ENCODE measurements around the gene CELSR1.

Gene CELSR1

GRCh38 chr22:46355996-46356471 is 181.4 kb downstream of the CELSR1 start:
- H3K4me3 Mint-ChIP-seq, result no peak overlapping the region

GRCh38 chr22:46355369-46355995 is 181.9 kb downstream of the CELSR1 start:
- no peaks in the 10 kb centered on the region for H3K4me1 Mint-ChIP-seq (ENCODE audit: low read depth)
- H3K9me3 Mint-ChIP-seq (ENCODE audit: low read depth), result no peaks in the 10 kb centered on the region
- no peak overlapping the region for H3K27ac Mint-ChIP-seq
- no peak overlapping the region for H3K4me3 Mint-ChIP-seq
- H3K36me3 Mint-ChIP-seq, result no peaks in the 10 kb centered on the region
- H3K27me3 Mint-ChIP-seq, result no peaks in the 10 kb centered on the region

More at GRCh38 chr22:46355996-46356471, 181.4 kb downstream of the CELSR1 start:
- Mint-ChIP-seq H3K9me3 (ENCODE audit: low read depth) (no peaks in the 10 kb centered on the region), H3K27me3 (no peaks in the 10 kb centered on the region), H3K4me1 (ENCODE audit: low read depth) (no peaks in the 10 kb centered on the region), H3K36me3 (no peaks in the 10 kb centered on the region), H3K27ac (no peak overlapping the region)

DNA sequence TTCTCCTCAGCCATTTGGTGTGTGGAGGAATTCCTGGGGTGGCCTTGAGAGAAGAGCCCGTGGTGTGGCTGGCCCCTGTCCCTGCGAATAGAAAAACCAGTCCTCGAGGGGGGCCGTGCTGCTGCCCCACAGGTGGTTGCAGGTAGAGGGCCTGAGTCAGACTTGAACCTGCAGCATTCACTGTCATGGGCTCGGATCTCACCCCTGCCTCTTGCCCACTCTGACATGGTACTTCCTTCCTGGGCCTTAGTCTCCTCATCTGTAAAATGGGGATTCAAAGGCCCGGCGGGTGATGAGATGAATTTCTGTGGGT is 182.5 kb downstream of the CELSR1 start:
- no peak overlapping the region for H3K4me3 Mint-ChIP-seq
- no peaks in the 10 kb centered on the region for H3K27me3 Mint-ChIP-seq
- H3K36me3 Mint-ChIP-seq, result no peaks in the 10 kb centered on the region

GRCh38 chr22:46354176-46354992 is 183.0 kb downstream of the CELSR1 start:
- H3K9me3 Mint-ChIP-seq (ENCODE audit: low read depth), result no peaks in the 10 kb centered on the region
- H3K27me3 Mint-ChIP-seq, result no peaks in the 10 kb centered on the region
- no peak overlapping the region for H3K27ac Mint-ChIP-seq
- no peak overlapping the region for H3K4me3 Mint-ChIP-seq
- H3K36me3 Mint-ChIP-seq, result peaks cover 2% of the 10 kb centered on the region
- no peaks in the 10 kb centered on the region for H3K4me1 Mint-ChIP-seq (ENCODE audit: low read depth)

More for the DNA sequence above, 182.5 kb downstream of the CELSR1 start:
- no peaks in the 10 kb centered on the region for H3K9me3 Mint-ChIP-seq (ENCODE audit: low read depth)
- H3K4me1 Mint-ChIP-seq (ENCODE audit: low read depth), result no peaks in the 10 kb centered on the region
- H3K27ac Mint-ChIP-seq, result no peak overlapping the region

DNA sequence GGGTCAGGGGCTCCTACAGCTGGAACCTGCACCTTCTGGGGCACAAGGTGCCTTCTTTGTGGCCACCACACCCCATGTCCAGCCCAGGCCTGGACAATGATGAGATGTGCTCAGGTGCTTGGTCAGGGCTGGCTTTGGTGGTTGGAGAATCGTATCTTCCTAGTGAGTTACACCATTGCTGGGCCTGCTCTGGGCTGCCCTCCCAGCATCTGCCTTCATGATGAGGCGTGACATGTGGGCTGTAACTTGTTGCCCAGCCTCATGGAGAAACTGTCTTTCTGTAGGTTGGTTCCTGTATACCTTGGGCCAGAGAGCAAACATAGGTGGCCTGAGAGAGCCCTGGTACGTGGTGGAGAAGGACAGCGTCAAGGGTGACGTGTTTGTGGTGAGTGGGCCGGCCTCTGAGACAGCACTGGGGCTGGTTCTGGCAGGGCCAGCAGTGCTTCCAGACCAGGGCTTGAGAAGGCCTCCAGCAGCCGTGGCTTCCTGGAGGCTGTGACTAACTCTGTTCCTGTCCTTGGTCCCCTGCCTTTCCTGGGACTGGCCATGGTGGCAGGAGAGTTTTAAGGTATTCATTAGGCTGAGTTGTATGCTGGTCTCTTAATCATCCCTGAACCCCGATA is 183.8 kb downstream of the CELSR1 start:
- H3K4me1 Mint-ChIP-seq (ENCODE audit: low read depth), result no peaks in the 10 kb centered on the region
- no peak overlapping the region for H3K27ac Mint-ChIP-seq
- H3K27me3 Mint-ChIP-seq, result no peaks in the 10 kb centered on the region
- H3K36me3 Mint-ChIP-seq, result peaks cover 2% of the 10 kb centered on the region
- no peaks in the 10 kb centered on the region for H3K9me3 Mint-ChIP-seq (ENCODE audit: low read depth)
- no peak overlapping the region for H3K4me3 Mint-ChIP-seq

DNA sequence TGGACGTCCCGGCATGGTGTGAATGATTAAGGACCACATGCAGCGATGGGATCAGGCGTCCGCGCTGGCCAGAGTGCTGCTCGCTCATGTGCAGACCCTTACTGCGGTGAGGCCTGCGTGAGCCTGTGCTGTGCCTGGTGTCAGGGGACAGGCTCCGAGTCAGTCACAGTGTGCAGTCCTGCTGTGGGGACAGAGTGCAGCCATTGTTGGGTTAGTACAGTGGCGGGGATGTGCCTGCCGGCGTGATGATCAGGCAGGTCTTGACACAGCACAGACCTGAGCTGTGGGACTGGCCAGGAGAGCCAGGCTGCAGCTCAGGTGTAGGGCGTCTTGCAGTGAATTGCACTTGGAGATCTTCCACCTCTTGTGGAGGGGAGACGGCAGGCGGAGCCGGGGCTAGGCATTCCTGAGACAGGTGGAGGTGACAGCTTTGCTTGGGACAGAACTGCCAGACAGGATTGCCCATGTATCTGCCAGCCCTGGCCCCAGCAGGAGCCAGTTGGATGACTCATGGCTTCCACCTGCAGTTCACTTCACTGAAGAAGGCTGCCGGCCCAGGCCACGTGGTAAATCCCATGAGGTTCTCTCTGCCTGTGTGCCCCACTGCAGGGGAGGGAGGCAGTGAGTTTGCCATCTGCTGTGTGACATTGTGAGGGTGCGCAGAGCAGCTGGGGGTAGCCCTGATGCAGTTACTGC is 184.6 kb downstream of the CELSR1 start:
- no peak overlapping the region for H3K4me3 Mint-ChIP-seq
- H3K27me3 Mint-ChIP-seq, result no peaks in the 10 kb centered on the region
- H3K9me3 Mint-ChIP-seq (ENCODE audit: low read depth), result no peaks in the 10 kb centered on the region
- peaks cover 2% of the 10 kb centered on the region for H3K36me3 Mint-ChIP-seq
- no peak overlapping the region for H3K27ac Mint-ChIP-seq
- H3K4me1 Mint-ChIP-seq (ENCODE audit: low read depth), result no peaks in the 10 kb centered on the region

DNA sequence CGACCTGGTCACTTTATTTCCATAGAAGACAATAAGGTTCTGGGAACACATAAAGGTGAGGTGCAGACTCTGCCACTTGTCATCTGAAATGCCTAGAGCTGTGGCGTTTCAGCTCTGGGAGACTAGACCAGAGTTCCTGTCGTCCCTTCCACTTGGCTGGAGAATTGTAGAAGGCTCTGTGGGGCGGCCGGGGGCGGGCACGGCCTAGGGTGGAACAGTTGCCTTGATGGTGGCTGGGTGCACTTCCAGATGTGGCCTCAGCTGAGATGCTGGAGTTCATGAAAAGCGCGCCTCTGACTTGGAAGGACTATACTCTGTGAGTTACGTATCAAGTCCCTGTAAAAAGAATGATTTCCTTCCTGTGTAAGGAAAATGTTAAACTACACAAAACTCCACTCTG is 185.1 kb downstream of the CELSR1 start:
- Mint-ChIP-seq H3K36me3 (peaks cover 2% of the 10 kb centered on the region), H3K4me1 (ENCODE audit: low read depth) (no peaks in the 10 kb centered on the region), H3K9me3 (ENCODE audit: low read depth) (no peaks in the 10 kb centered on the region), H3K27me3 (no peaks in the 10 kb centered on the region), H3K4me3 (no peak overlapping the region), H3K27ac (no peak overlapping the region)

- H3K36me3 Mint-ChIP-seq, result peaks cover 2% of the 10 kb centered on the region
- H3K27me3 Mint-ChIP-seq, result no peaks in the 10 kb centered on the region
- H3K4me3 Mint-ChIP-seq, result no peak overlapping the region
- H3K4me1 Mint-ChIP-seq (ENCODE audit: low read depth), result no peaks in the 10 kb centered on the region
- H3K27ac Mint-ChIP-seq, result no peak overlapping the region
- no peaks in the 10 kb centered on the region for H3K9me3 Mint-ChIP-seq (ENCODE audit: low read depth)
Measured at GRCh38 chr22:46351767-46352166, 185.7 kb downstream of the CELSR1 start.

DNA sequence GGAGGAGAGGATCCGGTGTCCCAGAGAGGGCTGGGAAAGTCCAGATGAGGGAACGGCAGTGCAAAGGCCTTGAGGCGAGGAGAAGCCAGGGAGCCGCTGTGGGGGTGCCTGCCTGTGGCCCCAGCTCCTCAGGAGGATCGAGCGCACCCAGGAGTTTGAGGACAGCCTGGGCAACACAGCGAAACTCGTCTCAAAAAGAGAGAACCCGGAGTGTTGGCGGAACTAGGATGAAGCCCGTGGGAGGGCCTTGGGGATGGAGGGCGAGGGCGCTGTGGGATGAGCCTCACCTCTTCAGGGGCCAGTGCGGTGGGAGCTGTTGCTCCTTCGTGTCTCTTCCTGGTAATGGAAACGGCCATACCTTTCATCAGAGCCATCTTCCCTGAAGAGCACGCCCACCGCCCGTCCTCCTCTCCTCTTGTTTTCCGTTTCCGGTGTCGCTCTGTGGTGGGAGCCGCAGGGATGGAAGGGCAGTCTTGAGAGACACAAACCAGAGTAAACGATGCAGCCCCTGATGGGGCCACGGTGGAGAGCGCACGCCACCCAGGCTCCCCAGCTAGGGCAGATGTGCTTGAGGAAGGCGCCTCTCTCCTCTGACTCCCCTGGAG is 186.2 kb downstream of the CELSR1 start:
- no peaks in the 10 kb centered on the region for H3K4me1 Mint-ChIP-seq (ENCODE audit: low read depth)
- H3K36me3 Mint-ChIP-seq, result peaks cover 2% of the 10 kb centered on the region
- H3K4me3 Mint-ChIP-seq, result no peak overlapping the region
- no peak overlapping the region for H3K27ac Mint-ChIP-seq
- H3K27me3 Mint-ChIP-seq, result no peaks in the 10 kb centered on the region
- no peaks in the 10 kb centered on the region for H3K9me3 Mint-ChIP-seq (ENCODE audit: low read depth)

DNA sequence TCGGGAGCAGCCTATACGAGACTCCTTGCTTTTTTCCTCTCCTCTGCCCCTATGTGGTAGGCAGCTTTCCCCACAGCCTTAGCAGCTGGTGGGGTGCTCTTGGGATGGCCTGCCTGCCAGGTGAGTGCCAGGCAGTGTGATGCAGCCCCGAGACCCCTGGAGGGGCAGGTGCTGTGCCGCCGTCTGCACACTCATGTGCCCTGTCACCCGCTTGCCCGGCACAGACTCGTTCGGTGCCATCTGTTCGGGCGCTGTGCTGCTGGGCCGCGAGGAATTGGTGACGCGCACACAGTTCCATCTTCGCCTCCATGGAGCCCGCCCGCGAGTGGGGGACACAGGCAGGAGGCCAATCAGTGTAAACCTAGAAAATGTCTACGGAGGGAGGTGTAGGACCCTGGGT is 186.8 kb downstream of the CELSR1 start:
- H3K9me3 Mint-ChIP-seq (ENCODE audit: low read depth), result no peaks in the 10 kb centered on the region
- H3K4me1 Mint-ChIP-seq (ENCODE audit: low read depth), result no peaks in the 10 kb centered on the region
- no peaks in the 10 kb centered on the region for H3K27me3 Mint-ChIP-seq
- H3K27ac Mint-ChIP-seq, result no peak overlapping the region
- H3K4me3 Mint-ChIP-seq, result no peak overlapping the region
- peaks cover 2% of the 10 kb centered on the region for H3K36me3 Mint-ChIP-seq

- Mint-ChIP-seq H3K4me3 (no peak overlapping the region), H3K4me1 (ENCODE audit: low read depth) (no peaks in the 10 kb centered on the region), H3K9me3 (ENCODE audit: low read depth) (no peaks in the 10 kb centered on the region), H3K36me3 (peaks cover 2% of the 10 kb centered on the region), H3K27me3 (no peaks in the 10 kb centered on the region), H3K27ac (no peak overlapping the region)
Measured at GRCh38 chr22:46350121-46350520, 187.3 kb downstream of the CELSR1 start.

GRCh38 chr22:46349681-46350080 is 187.7 kb downstream of the CELSR1 start:
- Mint-ChIP-seq H3K4me3 (no peak overlapping the region), H3K4me1 (ENCODE audit: low read depth) (no peaks in the 10 kb centered on the region), H3K9me3 (ENCODE audit: low read depth) (no peaks in the 10 kb centered on the region), H3K27me3 (no peaks in the 10 kb centered on the region), H3K27ac (no peak overlapping the region), H3K36me3 (peaks cover 2% of the 10 kb centered on the region)

- no peak overlapping the region for H3K4me3 Mint-ChIP-seq
- peaks cover 3% of the 10 kb centered on the region for H3K36me3 Mint-ChIP-seq
- H3K27ac Mint-ChIP-seq, result no peak overlapping the region
- peaks cover 1% of the 10 kb centered on the region for H3K4me1 Mint-ChIP-seq (ENCODE audit: low read depth)
- H3K27me3 Mint-ChIP-seq, result no peaks in the 10 kb centered on the region
- no peaks in the 10 kb centered on the region for H3K9me3 Mint-ChIP-seq (ENCODE audit: low read depth)
Measured at GRCh38 chr22:46349238-46349637, 188.2 kb downstream of the CELSR1 start.

- Mint-ChIP-seq H3K4me1 (ENCODE audit: low read depth) (peaks cover 5% of the 10 kb centered on the region), H3K27ac (no peak overlapping the region), H3K4me3 (no peak overlapping the region), H3K9me3 (ENCODE audit: low read depth) (no peaks in the 10 kb centered on the region), H3K27me3 (no peaks in the 10 kb centered on the region), H3K36me3 (peaks cover 5% of the 10 kb centered on the region)
Measured at GRCh38 chr22:46348099-46348695, 189.2 kb downstream of the CELSR1 start.
